Endothelial cell of umbilical vein (primary cell): ENCODE data around the gene MXI1. TPM values are rescaled to one million over a fixed set of nuclear protein-coding genes. Genes with fewer than 3 reads are reported as not detected.

Source experiments
- BruUV-seq: library from RNA; stranded (reverse); fragments of 400-500 nt; replicated peaks from 2 replicates; lab custom pipeline; 2021; lab: Mats Ljungman, UMichigan
- CTCF ChIA-PET: fragments of 300-600, 350-600 bp; sonication (Branson Sonifier 250); formaldehyde crosslinking; loops from one replicate; lab custom pipeline; 2021; ENCODE audit warnings: antibody characterized with exemption, inconsistent platforms; lab: Charles Lee
- POLR2A ChIA-PET: fragments of 300-600, 350-600 bp; sonication (Branson Sonifier 250); formaldehyde crosslinking; loops from one replicate; lab custom pipeline; 2021; ENCODE audit warnings: antibody characterized with exemption, inconsistent platforms; lab: Charles Lee
- DNase-seq: peaks from one replicate; pipeline ENCODE4 v3.0.0-alpha.2; 2011; ENCODE audit warnings: low read depth, low spot score
- FAIRE-seq: peaks from 2 replicates; lab custom pipeline; 2011; peaks lifted over from hg19 to GRCh38; lab: Jason Lieb, UNC
- H2AFZ ChIP-seq: 2 replicates; pipeline ENCODE4 v1.6.0; 2012; ENCODE audit warnings: low read depth, low read length, control low read depth, inconsistent platforms
- H3K27ac ChIP-seq: 2 replicates; pipeline ENCODE4 v1.5.1; 2011; ENCODE audit warnings: low read depth, mild to moderate bottlenecking, control low read depth, low read length, moderate library complexity; ENCODE audit not compliant: insufficient read depth
- H3K27me3 ChIP-seq, 2 experiments: 2 replicates each; pipeline versions ENCODE4 v1.6.0 to v1.6.1; 2011; ENCODE audit warnings: low read length in 2 of 2, mixed read lengths in 1 of 2; ENCODE audit not compliant: control insufficient read depth in 2 of 2, insufficient read depth in 2 of 2
- H3K36me3 ChIP-seq, 2 experiments: 2 replicates in 1 of 2; 3 replicates in 1 of 2; pipeline ENCODE4 v1.5.1; 2011; ENCODE audit warnings: low read length in 2 of 2, mild to moderate bottlenecking in 1 of 2, moderate library complexity in 1 of 2; ENCODE audit not compliant: control insufficient read depth in 2 of 2, insufficient read depth in 2 of 2; ENCODE audit errors: extremely low read depth in 1 of 2
- H3K4me1 ChIP-seq: 3 replicates; pipeline ENCODE4 v1.5.1; 2011; ENCODE audit warnings: mild to moderate bottlenecking, low read length; ENCODE audit not compliant: control insufficient read depth, insufficient read depth; ENCODE audit errors: extremely low read depth
- H3K4me2 ChIP-seq: 2 replicates; pipeline ENCODE4 v1.6.1; 2011; ENCODE audit warnings: low read length, control low read depth, mixed read lengths; ENCODE audit not compliant: insufficient read depth
- H3K4me3 ChIP-seq, 3 experiments: fragments of 200-600 bp in 1 of 3; sonication (generic), shearing (Covaris generic) in 1 of 3; replicated peaks in 1 of 3; 2 replicates each; pipeline ENCODE4 v1.5.1; 2011 to 2016; ENCODE audit warnings: control low read depth in 3 of 3, low read length in 3 of 3, mild to moderate bottlenecking in 2 of 3, inconsistent platforms in 1 of 3, low read depth in 1 of 3, moderate library complexity in 1 of 3; ENCODE audit not compliant: insufficient read depth in 1 of 3
- H3K79me2 ChIP-seq: 2 replicates; pipeline ENCODE4 v1.6.0; 2012; ENCODE audit warnings: low read length, inconsistent platforms; ENCODE audit not compliant: control insufficient read depth, insufficient read depth
- H3K9ac ChIP-seq: replicated peaks from 2 replicates; pipeline ENCODE3; 2011; ENCODE audit warnings: low read length, control low read depth; ENCODE audit not compliant: insufficient read depth; ENCODE audit errors: extremely low read depth
- H3K9me1 ChIP-seq: replicated peaks from 3 replicates; pipeline ENCODE4 v1.6.0; 2011; ENCODE audit warnings: mild to moderate bottlenecking, low read length; ENCODE audit not compliant: control insufficient read depth, insufficient read depth; ENCODE audit errors: extremely low read depth
- H3K9me3 ChIP-seq: replicated peaks from 2 replicates; pipeline ENCODE4 v1.5.1; 2012; ENCODE audit warnings: low read length, inconsistent platforms; ENCODE audit not compliant: control insufficient read depth, insufficient read depth
- H4K20me1 ChIP-seq: replicated peaks from 2 replicates; pipeline ENCODE3; 2011; ENCODE audit warnings: mild to moderate bottlenecking, low read length; ENCODE audit not compliant: control insufficient read depth, insufficient read depth; ENCODE audit errors: extremely low read depth
- EZH2 ChIP-seq: IDR thresholded peaks from 2 replicates; pipeline ENCODE4 v1.6.1; 2012; ENCODE audit warnings: borderline replicate concordance, low read depth, mild to moderate bottlenecking, moderate library complexity, low read length, inconsistent platforms; ENCODE audit not compliant: severe bottlenecking
- FOS ChIP-seq: IDR thresholded peaks from 2 replicates; pipeline ENCODE4 v1.6.1; 2011; ENCODE audit warnings: mild to moderate bottlenecking, low read length, moderate library complexity, borderline replicate concordance; ENCODE audit not compliant: insufficient read depth
- GATA2 ChIP-seq: IDR thresholded peaks from 2 replicates; pipeline ENCODE4 v1.7.0; 2011; ENCODE audit warnings: low read depth, mild to moderate bottlenecking, moderate library complexity, mixed read lengths, low read length; ENCODE audit not compliant: insufficient read length, insufficient read depth
- MAX ChIP-seq: IDR thresholded peaks from 2 replicates; pipeline ENCODE4 v1.6.1; 2011; ENCODE audit not compliant: insufficient read depth, insufficient read length
- POLR2A ChIP-seq: IDR thresholded peaks from 2 replicates; pipeline ENCODE4 v1.6.1; 2012; ENCODE audit warnings: low read depth, mild to moderate bottlenecking, control low read depth, low read length
- dilution Hi-C: fragments of 300-500 bp; cut with MboI; formaldehyde crosslinking; loops from one replicate; pipeline ENCODE4 v1.15.0; 2019; ENCODE audit warnings: low sequenced_read_pairs; ENCODE audit not compliant: extremely low pct_ligation_motif_present
- intact Hi-C: fragments of 100-400 bp; cut with micrococcal nuclease; formaldehyde crosslinking; loops from one replicate; pipeline ENCODE4 v1.10.0; 2022
- polyA plus RNA-seq, 4 experiments: library from polyadenylated mRNA; depleted of rRNA in 3 of 4; stranded (reverse) in 3 of 4; unstranded in 1 of 4; fragments of >200 nt; gene quantifications; 2 replicates each; pipeline versions ENCODE4 v1.2.1 to v1.2.3, GENCODE V29; 2011 to 2012; ENCODE audit warnings: missing spikeins in 1 of 4
- total RNA-seq: library from RNA; stranded (reverse); gene quantifications from 2 replicates; pipeline ENCODE4 v1.2.3, GENCODE V29; 2021

The MXI1 gene
- total and polyA plus RNA-seq, 2 donors (not counting 3 experiments of a cell fraction or from before 2014, with no cell fraction given), result 2.7 to 8.5 TPM

- FAIRE-seq (peak; percentile 68), DNase-seq (peak; percentile 26)
- Histone ChIP-seq H3K4me1 (peaks cover 8% of the 10 kb centered on the region), H4K20me1 (no peaks in the 10 kb centered on the region), H3K27ac (no peak overlapping the region), H3K4me2 (no peak overlapping the region), H3K9me1 (no peaks in the 10 kb centered on the region), H3K36me3 (no peaks in the 10 kb centered on the region), H3K9me3 (no peaks in the 10 kb centered on the region), H3K79me2 (no peaks in the 10 kb centered on the region), H3K9ac (no peak overlapping the region), H2AFZ (peak overlapping the region; percentile 34), H3K27me3 (no peaks in the 10 kb centered on the region), H3K4me3 (no peak overlapping the region)
- ChIA-PET POLR2A (no interaction called here), CTCF (interaction anchor here (0.8 to 1.8 kb wide), 9 partner anchors 10 to 164 kb away, joined by 3 to 10 read pairs (median 4); no protein-coding TSS in a partner anchor)
- intact Hi-C loops (no loop called here), dilution Hi-C loops (no loop called here)
- BruUV-seq, result no TSS peak
- TF ChIP-seq EZH2 (no peak), FOS (peak; percentile 48), MAX (no peak), GATA2 (no peak), POLR2A (no peak)
These were observed 128.8 kb downstream of the MXI1 start for GRCh38 chr10:110336111-110336721.

Other genes starting within 250 kb of the MXI1 start
- gene ADD3, start 199.6 kb upstream of the MXI1 start, total RNA-seq, result 52.3 and 55.2 TPM in 2 replicates
- gene ADD3, start 199.6 kb upstream of the MXI1 start, polyA plus RNA-seq, result 14.9 and 18.2 TPM in 2 replicates
- gene SMNDC1, start 97.3 kb downstream of the MXI1 start, total RNA-seq, result 38.5 and 39.3 TPM in 2 replicates
- gene SMNDC1, start 97.3 kb downstream of the MXI1 start, polyA plus RNA-seq, result 4.7 and 7.1 TPM in 2 replicates